Measurements from ENCODE around the gene ATP5PO.

ATP5PO gene

DNA sequence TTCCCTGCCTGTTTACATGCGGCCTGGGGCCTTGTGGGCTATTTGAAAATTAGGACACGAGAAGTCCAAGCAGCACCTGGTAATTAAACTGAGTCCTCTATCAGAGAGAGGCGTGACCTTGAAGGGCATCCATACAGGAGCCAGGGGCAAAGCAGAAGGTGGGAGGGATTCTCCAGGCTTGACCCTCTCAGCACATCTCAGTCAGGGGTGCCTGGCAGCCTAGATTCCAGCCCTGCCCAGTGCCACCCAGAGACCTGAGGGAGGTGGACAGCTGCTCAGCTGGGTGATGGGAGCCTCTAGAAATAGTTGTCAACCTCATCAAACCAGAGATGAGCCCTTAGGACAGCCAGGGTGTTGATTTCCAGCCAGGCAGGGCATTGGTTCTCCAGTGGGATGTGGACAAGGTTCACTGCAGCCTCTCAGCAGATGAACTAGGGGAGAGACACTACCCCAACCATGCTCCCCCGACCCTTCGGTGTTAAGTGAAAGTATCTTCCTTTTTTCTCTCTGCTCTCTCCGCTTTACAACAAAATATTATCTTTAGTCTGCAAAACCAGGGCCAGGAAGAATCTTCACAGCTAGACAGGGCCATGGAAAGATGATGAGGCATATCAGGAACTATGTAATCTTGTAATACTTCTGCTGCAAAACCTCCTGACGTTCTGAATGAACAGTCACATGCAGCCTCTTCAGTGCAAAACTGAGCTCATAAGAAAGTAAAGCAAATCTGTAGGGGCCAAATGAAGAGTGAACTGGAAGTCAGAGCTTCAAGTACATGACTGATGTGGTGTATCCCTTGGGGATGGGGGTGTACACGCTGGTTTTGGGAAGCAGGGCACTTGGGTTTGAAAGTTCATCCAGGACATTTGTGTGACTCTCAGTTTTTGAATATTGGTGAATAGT is 35.9 kb upstream of the ATP5PO start:
- no peak for TF ChIP-seq CTCF (IDR thresholded peaks at IDR 0.05)

DNA sequence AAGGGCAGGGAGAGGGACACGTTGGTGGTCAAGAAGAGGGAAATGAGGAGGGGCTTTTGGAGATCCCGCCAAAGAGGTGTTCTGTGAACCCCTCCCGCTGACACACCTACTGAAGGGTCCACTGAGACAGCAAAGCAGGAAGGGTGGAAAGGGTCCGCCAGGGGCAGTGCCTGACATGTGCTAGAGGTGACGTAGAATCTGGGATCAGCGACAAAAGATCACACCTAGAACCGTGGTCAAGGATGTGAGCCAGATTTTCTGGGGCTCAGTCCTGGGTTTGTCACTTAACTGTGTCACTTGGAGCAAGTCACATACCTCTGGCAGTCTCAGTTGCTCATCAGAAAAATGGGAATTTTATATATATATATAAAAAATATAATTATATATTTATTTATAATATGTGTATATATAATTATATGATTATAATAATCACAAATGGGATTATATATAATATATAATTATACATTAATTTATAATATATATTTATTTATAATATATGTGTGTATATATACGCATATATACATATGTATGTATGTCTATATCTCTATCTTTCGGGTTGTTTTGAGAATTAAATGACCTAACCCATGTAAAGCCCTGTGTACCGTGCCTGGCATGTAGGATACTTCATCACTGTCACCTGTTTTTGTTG is 35.0 kb upstream of the ATP5PO start:
- no peak for TF ChIP-seq CTCF (IDR thresholded peaks at IDR 0.05)

- TF ChIP-seq CTCF (IDR thresholded peaks at IDR 0.05), result no peak
Measured at GRCh38 chr21:33949516-33950430, 34.2 kb upstream of the ATP5PO start.

DNA sequence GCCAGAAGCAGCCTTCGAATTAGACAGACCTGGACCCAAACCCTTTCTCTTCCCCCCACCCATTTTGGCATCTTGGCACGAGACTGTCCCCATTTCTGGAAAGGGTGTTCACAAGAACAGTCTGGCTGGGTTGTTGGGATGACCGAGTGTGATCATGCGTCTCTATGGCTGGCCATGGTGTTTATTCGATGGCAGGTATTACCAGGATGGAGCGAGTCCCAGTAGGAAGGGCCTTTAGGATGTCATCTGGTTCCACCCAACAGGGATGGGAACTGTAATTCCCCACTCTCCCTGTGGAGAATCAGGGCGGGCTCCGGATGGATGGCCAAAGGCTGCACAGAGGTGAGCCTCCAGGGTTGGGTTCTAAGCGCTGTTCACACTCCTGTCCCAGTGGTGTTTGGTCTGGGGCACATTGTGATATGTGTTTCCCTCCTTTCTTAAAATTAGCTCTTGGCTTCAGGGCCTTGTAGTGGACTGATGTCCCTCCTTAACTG is 33.4 kb upstream of the ATP5PO start:
- no peak for TF ChIP-seq CTCF (IDR thresholded peaks at IDR 0.05)

- no peak for TF ChIP-seq CTCF (IDR thresholded peaks at IDR 0.05)
Measured at GRCh38 chr21:33948096-33948950, 32.7 kb upstream of the ATP5PO start.

DNA sequence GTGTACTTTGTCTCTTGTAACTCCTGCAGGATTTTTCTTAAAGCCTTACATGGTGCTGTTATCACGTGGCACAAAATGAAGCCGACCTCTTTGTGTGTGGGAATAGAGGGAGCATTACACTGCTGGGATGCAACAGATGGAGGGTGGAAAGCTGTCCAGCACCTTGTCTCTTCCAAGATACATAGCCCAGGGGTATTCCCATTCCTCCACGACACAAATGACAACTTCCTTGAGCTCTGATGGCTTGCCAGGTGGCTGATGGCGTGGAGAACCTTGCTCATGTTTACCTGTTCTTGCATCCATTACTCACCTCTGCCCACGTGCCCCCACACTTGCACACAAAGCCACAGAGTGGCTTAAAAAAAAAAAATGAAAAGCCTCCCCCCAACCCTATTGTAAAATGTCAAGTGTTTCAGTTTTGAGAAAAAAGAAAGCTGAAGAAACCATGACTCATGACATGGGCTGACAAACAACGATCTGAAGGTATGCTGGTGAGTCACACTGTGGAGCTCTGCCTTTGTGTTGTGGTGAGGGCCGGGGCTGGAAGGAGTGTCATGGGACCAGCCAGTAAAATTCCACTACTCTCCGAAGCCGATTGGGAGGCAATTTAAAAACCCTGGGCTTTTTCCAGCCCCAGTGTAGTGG is 32.0 kb upstream of the ATP5PO start:
- TF ChIP-seq CTCF (IDR thresholded peaks at IDR 0.05), result no peak

Measured in LNCAP (cell line).